Measurements from ENCODE around the gene DPAGT1.
"Not testable (repeated sequence)": the region's sequence is repeated elsewhere in the genome, so short reads cannot be mapped to it uniquely, and the experiment has no call there.

Gene DPAGT1

GRCh38 chr11:119145551-119145950 lies 43.9 kb upstream of the DPAGT1 start:
- no peak for DNase-seq (ENCODE audit: extremely low spot score)
- POLR2A ChIA-PET: interaction anchor here (0.6 to 1.1 kb wide), 4 partner anchors 23 to 78 kb away, joined by 3 to 5 read pairs (median 4); partner anchors contain the start of genes HINFP, NLRX1 and VPS11
- CTCF ChIA-PET: interaction anchor here (0.6 to 0.9 kb wide), 3 partner anchors 10 to 70 kb away, joined by 3 to 4 read pairs (median 4); no protein-coding TSS in a partner anchor
- no peak for TF ChIP-seq PKNOX1 (IDR thresholded peaks at IDR 0.05)
- no peak for TF ChIP-seq BHLHE40 (IDR thresholded peaks at IDR 0.05; ENCODE audit: borderline replicate concordance)
- no peak for TF ChIP-seq ELF4 (IDR thresholded peaks at IDR 0.05)
- no peak for TF ChIP-seq CTBP1 (IDR thresholded peaks at IDR 0.05; ENCODE audit: borderline replicate concordance)
- TF ChIP-seq ZNF384 (IDR thresholded peaks at IDR 0.05): no peak
- no peak for TF ChIP-seq FOXM1 (IDR thresholded peaks at IDR 0.05; ENCODE audit: borderline replicate concordance)
- no peak for TF ChIP-seq TARDBP (IDR thresholded peaks at IDR 0.05)
- no peak for TF ChIP-seq LEF1 (IDR thresholded peaks at IDR 0.05; ENCODE audit: borderline replicate concordance)
- no peak for TF ChIP-seq SUZ12 (IDR thresholded peaks at IDR 0.05)
- no peak for TF ChIP-seq NFRKB (IDR thresholded peaks at IDR 0.05)
- TF ChIP-seq FOXK2 (IDR thresholded peaks at IDR 0.05): no peak
- TF ChIP-seq SP1 (IDR thresholded peaks at IDR 0.05): no peak
- TF ChIP-seq HDGF (IDR thresholded peaks at IDR 0.05; ENCODE audit: borderline replicate concordance): no peak
- TF ChIP-seq FOXA1 (IDR thresholded peaks at IDR 0.05): no peak
- no peak for TF ChIP-seq ARNT (IDR thresholded peaks at IDR 0.05)
- TF ChIP-seq L3MBTL2 (conservative IDR thresholded peaks at IDR 0.05): no peak

DNA sequence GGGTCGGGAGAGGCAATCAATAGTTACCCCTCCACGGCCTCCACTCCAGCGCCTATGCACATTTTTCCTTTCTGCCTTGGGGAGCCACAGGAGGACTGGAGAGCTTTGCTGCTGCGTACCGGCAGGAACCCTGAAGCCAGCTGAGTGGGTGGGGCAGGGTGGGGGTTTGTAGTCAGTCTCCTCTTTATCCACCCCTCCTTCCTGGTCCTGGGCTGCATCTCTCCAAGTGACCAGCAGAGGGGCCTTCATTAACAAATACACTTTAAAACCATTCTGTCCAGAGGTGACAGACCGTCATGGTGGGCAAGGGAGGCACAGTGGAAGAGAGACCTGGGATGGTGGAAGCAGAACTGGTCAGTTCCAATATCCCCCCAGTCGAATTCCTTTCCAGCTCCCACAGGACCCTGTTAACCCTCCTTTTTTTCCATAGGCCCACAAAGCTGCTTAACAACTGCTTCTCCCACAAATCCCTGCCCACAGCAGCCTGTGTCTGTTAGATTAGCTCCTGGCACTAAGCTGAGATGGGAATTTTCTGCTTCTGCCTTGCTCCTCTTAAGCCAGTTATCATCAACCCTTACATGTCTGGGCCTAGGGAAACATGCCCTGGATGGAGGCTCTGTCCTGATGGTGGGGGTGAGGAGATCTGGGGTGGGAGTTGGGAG lies 43.3 kb upstream of the DPAGT1 start:
- peak; percentile 87 for DNase-seq (ENCODE audit: extremely low spot score)

GRCh38 chr11:119139276-119139675 lies 37.6 kb upstream of the DPAGT1 start:
- POLR2A ChIA-PET: interaction anchor here (1.0 to 1.1 kb wide), 2 partner anchors 18 to 33 kb away, joined by 3 read pairs; partner anchors contain the start of gene HINFP
- CTCF ChIA-PET; DNase-seq (ENCODE audit: extremely low spot score): not testable (repeated sequence)

More for the DNA sequence above, 43.3 kb upstream of the DPAGT1 start:
- ChIA-PET CTCF (interaction anchor here (0.6 to 0.9 kb wide), 3 partner anchors 10 to 70 kb away, joined by 3 to 4 read pairs (median 4); no protein-coding TSS in a partner anchor), POLR2A (interaction anchor here (0.6 to 1.1 kb wide), 5 partner anchors 24 to 77 kb away, joined by 3 to 5 read pairs (median 3); partner anchors contain the start of genes CBL, HINFP, NLRX1 and VPS11)
- TF ChIP-seq SP1 (IDR thresholded peaks at IDR 0.05) (no peak), NFRKB (IDR thresholded peaks at IDR 0.05) (no peak), BHLHE40 (IDR thresholded peaks at IDR 0.05; ENCODE audit: borderline replicate concordance) (no peak), LEF1 (IDR thresholded peaks at IDR 0.05; ENCODE audit: borderline replicate concordance) (no peak), ZNF384 (IDR thresholded peaks at IDR 0.05) (no peak), ARNT (IDR thresholded peaks at IDR 0.05) (no peak), FOXM1 (IDR thresholded peaks at IDR 0.05; ENCODE audit: borderline replicate concordance) (no peak), FOXK2 (IDR thresholded peaks at IDR 0.05) (no peak), HDGF (IDR thresholded peaks at IDR 0.05; ENCODE audit: borderline replicate concordance) (no peak), SUZ12 (IDR thresholded peaks at IDR 0.05) (no peak), CTBP1 (IDR thresholded peaks at IDR 0.05; ENCODE audit: borderline replicate concordance) (no peak), TARDBP (IDR thresholded peaks at IDR 0.05) (no peak), ELF4 (IDR thresholded peaks at IDR 0.05) (no peak), PKNOX1 (IDR thresholded peaks at IDR 0.05) (no peak)

GRCh38 chr11:119134389-119134978 lies 32.8 kb upstream of the DPAGT1 start:
- ChIA-PET CTCF (interaction anchor here (1.3 kb wide), 1 partner anchor 14 kb away, joined by 4 read pairs; the partner anchor contains the start of gene ABCG4), POLR2A (interaction anchor here (1.4 kb wide), 1 partner anchor 14 kb away, joined by 3 read pairs; no protein-coding TSS in a partner anchor)
- DNase-seq (ENCODE audit: extremely low spot score): no peak
- TF ChIP-seq TARDBP (IDR thresholded peaks at IDR 0.05): no peak
- no peak for TF ChIP-seq CTBP1 (IDR thresholded peaks at IDR 0.05; ENCODE audit: borderline replicate concordance)
- no peak for TF ChIP-seq NFRKB (IDR thresholded peaks at IDR 0.05)
- TF ChIP-seq LEF1 (IDR thresholded peaks at IDR 0.05; ENCODE audit: borderline replicate concordance): no peak
- TF ChIP-seq ZNF384 (IDR thresholded peaks at IDR 0.05): no peak
- no peak for TF ChIP-seq SP1 (IDR thresholded peaks at IDR 0.05)
- TF ChIP-seq FOXK2 (IDR thresholded peaks at IDR 0.05): no peak
- TF ChIP-seq ELF4 (IDR thresholded peaks at IDR 0.05): no peak
- TF ChIP-seq PKNOX1 (IDR thresholded peaks at IDR 0.05): no peak
- TF ChIP-seq HDGF (IDR thresholded peaks at IDR 0.05; ENCODE audit: borderline replicate concordance): no peak
- no peak for TF ChIP-seq SUZ12 (IDR thresholded peaks at IDR 0.05)
- TF ChIP-seq BHLHE40 (IDR thresholded peaks at IDR 0.05; ENCODE audit: borderline replicate concordance): no peak
- no peak for TF ChIP-seq FOXM1 (IDR thresholded peaks at IDR 0.05; ENCODE audit: borderline replicate concordance)

- no peak for DNase-seq (ENCODE audit: extremely low spot score)
Observed at GRCh38 chr11:119130662-119131061, 29.0 kb upstream of the DPAGT1 start.

More at GRCh38 chr11:119130662-119131061, 29.0 kb upstream of the DPAGT1 start:
- POLR2A ChIA-PET: interaction anchor here (1.2 kb wide), 1 partner anchor 10 kb away, joined by 4 read pairs; the partner anchor contains the start of gene HINFP
- TF ChIP-seq LEF1 (IDR thresholded peaks at IDR 0.05; ENCODE audit: borderline replicate concordance) (no peak), BHLHE40 (IDR thresholded peaks at IDR 0.05; ENCODE audit: borderline replicate concordance) (no peak), FOXK2 (IDR thresholded peaks at IDR 0.05) (no peak), ELF4 (IDR thresholded peaks at IDR 0.05) (no peak), ARNT (IDR thresholded peaks at IDR 0.05) (no peak), L3MBTL2 (conservative IDR thresholded peaks at IDR 0.05) (no peak), HDGF (IDR thresholded peaks at IDR 0.05; ENCODE audit: borderline replicate concordance) (no peak), FOXM1 (IDR thresholded peaks at IDR 0.05; ENCODE audit: borderline replicate concordance) (no peak), ZNF384 (IDR thresholded peaks at IDR 0.05) (no peak), CTBP1 (IDR thresholded peaks at IDR 0.05; ENCODE audit: borderline replicate concordance) (no peak), FOXA1 (IDR thresholded peaks at IDR 0.05) (no peak), NFRKB (IDR thresholded peaks at IDR 0.05) (no peak), PKNOX1 (IDR thresholded peaks at IDR 0.05) (no peak), TARDBP (IDR thresholded peaks at IDR 0.05) (no peak), SUZ12 (IDR thresholded peaks at IDR 0.05) (no peak), SP1 (IDR thresholded peaks at IDR 0.05) (no peak)
- CTCF ChIA-PET: no interaction called here
